SJCRH30 (cell line): ENCODE data around the gene MINAR2. TPM values are rescaled to one million over a fixed set of nuclear protein-coding genes. Genes with fewer than 3 reads are reported as not detected.

Experiments used
- total RNA-seq: library from RNA; depleted of rRNA; stranded (reverse); fragments of >200 nt; shearing (Covaris generic); gene quantifications from 2 replicates; pipeline ENCODE4 v1.2.3, GENCODE V29; 2014; rRNA removed

Gene MINAR2
- total RNA-seq, 1 experiment from 2014 or later: not detected

Other genes with a start within 250 kb of the MINAR2 start
- gene CHSY3, start 156.4 kb downstream of the MINAR2 start, total RNA-seq: 1.8 and 1.9 TPM in 2 replicates